Thyroid gland (tissue), 4 donors: ENCODE measurements around the gene AKAP6. TPM values are rescaled to one million over a fixed set of nuclear protein-coding genes. Genes with fewer than 3 reads are reported as not detected.

Source experiments
- DNase-seq, 2 donors: peaks; one replicate each; pipeline ENCODE4 v3.0.0-alpha.2; 2019
- H3K27ac ChIP-seq, 3 donors: fragments of 200-600 bp; sonication (generic); 1 replicate in 2 of 3; 2 replicates in 1 of 3; pipeline ENCODE4 v1.5.1; 2016 to 2019; ENCODE audit warnings: mild to moderate bottlenecking in 1 of 3, moderate library complexity in 1 of 3
- H3K27me3 ChIP-seq: fragments of 200-600 bp; sonication (generic); one replicate; pipeline ENCODE4 v1.5.1; 2019
- H3K36me3 ChIP-seq, 2 donors: fragments of 200-600 bp; sonication (generic); one replicate each; pipeline ENCODE4 v1.5.1; 2016 to 2019
- H3K4me1 ChIP-seq, 2 donors: fragments of 200-600 bp; sonication (generic); one replicate each; pipeline ENCODE4 v1.5.1; 2017 to 2019
- H3K4me3 ChIP-seq, 3 donors: fragments of 200-600 bp; sonication (generic); replicated peaks in 1 of 3; 1 replicate in 2 of 3; 2 replicates in 1 of 3; pipeline ENCODE4 v1.5.1; 2016; ENCODE audit warnings: mild to moderate bottlenecking in 1 of 3
- H3K9me3 ChIP-seq: fragments of 200-600 bp; sonication (generic); one replicate; pipeline ENCODE4 v1.5.1; 2017
- POLR2A ChIP-seq, 2 donors: fragments of 450-650 bp; IDR thresholded peaks; one replicate each; pipeline ENCODE4 v1.6.1; 2017; ENCODE audit warnings: antibody characterized with exemption in 2 of 2, mild to moderate bottlenecking in 2 of 2, moderate library complexity in 1 of 2
- WGBS, 2 donors: methylation state at CpG; one replicate each; pipeline ENCODE4 v1.1.5; 2017; 5-methylcytosine and 5-hydroxymethylcytosine counted together
- intact Hi-C: fragments of 100-400 bp; cut with DNase I; formaldehyde crosslinking; loops from one replicate; pipeline ENCODE4 v1.15.1; 2023
- total RNA-seq, 4 donors: library from RNA; depleted of rRNA; stranded (reverse); fragments of >200 nt; gene quantifications; one replicate each; pipeline ENCODE4 v1.2.3, GENCODE V29; 2016
- TF ChIP-seq, protein P1 (sequence below), 6 experiments: fragments of 200-600 bp in 3 of 6; fragments of 450-650 bp in 3 of 6; sonication (generic) in 3 of 6; IDR thresholded peaks; one replicate each; pipeline ENCODE4 v1.5.1; 2016 to 2019; ENCODE audit warnings: antibody characterized with exemption in 6 of 6, mild to moderate bottlenecking in 2 of 6, inconsistent platforms in 1 of 6, moderate library complexity in 1 of 6

Gene AKAP6
- total RNA-seq, 4 donors from 2014 or later: 13.0 to 34.5 (median 22.7) TPM

DNA sequence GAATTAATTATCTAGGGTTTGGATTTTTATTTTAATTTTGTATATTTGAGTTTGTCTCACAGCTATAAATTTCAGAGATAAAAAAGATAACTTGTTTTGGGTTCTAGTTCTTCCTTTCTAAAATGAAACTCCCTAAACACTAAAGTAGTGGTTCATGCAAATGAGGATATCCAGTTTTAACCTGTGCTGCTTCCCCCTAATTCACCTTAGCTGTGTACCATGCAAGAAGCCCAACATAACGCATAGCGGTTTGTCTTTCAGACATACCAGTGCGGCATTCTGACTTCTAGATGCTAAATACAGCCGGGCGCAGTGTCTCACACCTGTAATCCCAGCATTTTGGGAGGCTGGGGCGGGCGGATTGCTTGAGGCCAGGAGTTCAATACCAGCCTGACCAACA is 320.9 kb downstream of the AKAP6 start:
- WGBS, 2 donors: 96 to 97% methylated on average over 7 of the region's 7 CpGs
- H3K4me1 ChIP-seq: no peaks in the 10 kb centered on the region
- no peak for DNase-seq
- H3K36me3 ChIP-seq: no peaks in the 10 kb centered on the region
- TF ChIP-seq, protein P1, sequence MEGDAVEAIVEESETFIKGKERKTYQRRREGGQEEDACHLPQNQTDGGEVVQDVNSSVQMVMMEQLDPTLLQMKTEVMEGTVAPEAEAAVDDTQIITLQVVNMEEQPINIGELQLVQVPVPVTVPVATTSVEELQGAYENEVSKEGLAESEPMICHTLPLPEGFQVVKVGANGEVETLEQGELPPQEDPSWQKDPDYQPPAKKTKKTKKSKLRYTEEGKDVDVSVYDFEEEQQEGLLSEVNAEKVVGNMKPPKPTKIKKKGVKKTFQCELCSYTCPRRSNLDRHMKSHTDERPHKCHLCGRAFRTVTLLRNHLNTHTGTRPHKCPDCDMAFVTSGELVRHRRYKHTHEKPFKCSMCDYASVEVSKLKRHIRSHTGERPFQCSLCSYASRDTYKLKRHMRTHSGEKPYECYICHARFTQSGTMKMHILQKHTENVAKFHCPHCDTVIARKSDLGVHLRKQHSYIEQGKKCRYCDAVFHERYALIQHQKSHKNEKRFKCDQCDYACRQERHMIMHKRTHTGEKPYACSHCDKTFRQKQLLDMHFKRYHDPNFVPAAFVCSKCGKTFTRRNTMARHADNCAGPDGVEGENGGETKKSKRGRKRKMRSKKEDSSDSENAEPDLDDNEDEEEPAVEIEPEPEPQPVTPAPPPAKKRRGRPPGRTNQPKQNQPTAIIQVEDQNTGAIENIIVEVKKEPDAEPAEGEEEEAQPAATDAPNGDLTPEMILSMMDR (IDR thresholded peaks at IDR 0.05): no peak
- no peak for TF ChIP-seq POLR2A (IDR thresholded peaks at IDR 0.05)
- no peak overlapping the region for H3K27ac ChIP-seq
- H3K9me3 ChIP-seq: no peaks in the 10 kb centered on the region
- intact Hi-C loops: no loop called here
- H3K27me3 ChIP-seq: no peaks in the 10 kb centered on the region
- H3K4me3 ChIP-seq: no peak overlapping the region

DNA sequence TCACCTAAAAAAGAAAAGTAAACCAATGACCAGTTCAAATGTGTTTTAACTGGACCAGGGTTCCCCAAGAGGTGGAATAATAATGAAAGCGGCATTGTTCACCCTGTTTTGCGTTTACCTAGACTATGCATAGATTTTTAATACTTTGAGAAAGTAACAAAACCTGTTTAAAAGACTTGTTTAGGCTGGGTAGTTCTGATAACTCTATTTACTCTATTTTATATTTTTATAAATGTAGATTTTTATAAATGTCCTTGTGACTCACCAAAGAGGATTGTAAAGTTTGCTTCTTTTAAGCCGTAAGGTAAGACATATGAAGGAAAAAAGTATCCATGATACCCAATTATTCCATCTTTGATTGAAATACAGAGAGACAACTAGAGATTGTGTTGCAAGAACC is 321.6 kb downstream of the AKAP6 start:
- H3K36me3 ChIP-seq: no peaks in the 10 kb centered on the region
- DNase-seq: no peak
- H3K4me1 ChIP-seq: no peaks in the 10 kb centered on the region
- H3K9me3 ChIP-seq: no peaks in the 10 kb centered on the region
- H3K27me3 ChIP-seq: no peaks in the 10 kb centered on the region
- TF ChIP-seq POLR2A (IDR thresholded peaks at IDR 0.05): no peak
- TF ChIP-seq, protein P1 (IDR thresholded peaks at IDR 0.05): no peak
- intact Hi-C loops: no loop called here
- H3K4me3 ChIP-seq: no peak overlapping the region
- WGBS, 2 donors: 95 to 97% methylated on average over 3 of the region's 3 CpGs
- H3K27ac ChIP-seq: no peak overlapping the region

DNA sequence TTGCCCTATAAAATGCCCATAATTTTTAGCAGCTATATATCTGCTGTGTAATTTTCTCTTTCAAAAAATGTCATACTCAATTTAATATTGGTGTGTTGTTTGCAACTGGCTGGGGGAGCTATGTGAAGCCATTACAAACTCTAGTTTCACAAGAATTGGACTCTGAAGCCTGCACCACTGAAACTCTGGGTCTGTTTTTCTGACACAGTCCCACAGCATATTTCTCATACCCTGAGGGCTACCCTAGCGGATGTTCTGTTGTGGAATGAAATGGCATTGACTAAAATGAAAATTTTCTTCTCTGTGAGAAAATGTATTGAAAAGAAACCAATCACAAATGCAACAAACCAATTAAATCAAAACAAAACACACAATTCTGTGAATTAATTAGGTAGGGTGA is 325.0 kb downstream of the AKAP6 start:
- no peak overlapping the region for H3K27ac ChIP-seq
- no peak for TF ChIP-seq POLR2A (IDR thresholded peaks at IDR 0.05)
- TF ChIP-seq, protein P1 (IDR thresholded peaks at IDR 0.05): no peak
- intact Hi-C loops: no loop called here
- DNase-seq: no peak
- no peaks in the 10 kb centered on the region for H3K4me1 ChIP-seq
- H3K36me3 ChIP-seq: no peaks in the 10 kb centered on the region
- no peak overlapping the region for H3K4me3 ChIP-seq
- no peaks in the 10 kb centered on the region for H3K27me3 ChIP-seq
- no peaks in the 10 kb centered on the region for H3K9me3 ChIP-seq
- 92 to 98% methylated on average over 1 of the region's 1 CpG for WGBS, 2 donors

DNA sequence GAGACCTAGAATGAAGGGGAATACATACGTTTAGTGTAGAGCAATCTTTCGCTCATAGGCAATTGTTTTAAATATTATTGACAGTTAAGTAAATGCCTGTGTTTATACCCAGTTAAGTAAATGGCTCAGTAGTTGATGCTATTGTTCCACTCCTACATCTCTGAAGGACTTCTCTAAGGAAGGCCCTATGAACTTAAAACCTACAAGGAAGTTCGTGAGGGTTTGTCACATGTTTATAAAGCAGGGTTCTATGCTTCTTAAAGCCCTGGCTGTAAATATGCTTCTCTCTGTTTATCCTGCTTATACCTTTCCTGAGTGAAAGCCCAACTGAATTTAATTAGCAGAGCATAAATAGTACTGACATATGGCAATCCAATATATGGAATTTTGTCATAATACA is 327.5 kb downstream of the AKAP6 start:
- Histone ChIP-seq H3K4me3 (no peak overlapping the region), H3K27ac (no peak overlapping the region), H3K9me3 (no peaks in the 10 kb centered on the region), H3K4me1 (no peaks in the 10 kb centered on the region), H3K27me3 (no peaks in the 10 kb centered on the region), H3K36me3 (no peaks in the 10 kb centered on the region)
- TF ChIP-seq POLR2A (IDR thresholded peaks at IDR 0.05): no peak
- TF ChIP-seq, protein P1 (IDR thresholded peaks at IDR 0.05): no peak
- intact Hi-C loops: no loop called here
- WGBS, 2 donors: 92 to 93% methylated on average over 3 of the region's 3 CpGs
- DNase-seq: no peak

DNA sequence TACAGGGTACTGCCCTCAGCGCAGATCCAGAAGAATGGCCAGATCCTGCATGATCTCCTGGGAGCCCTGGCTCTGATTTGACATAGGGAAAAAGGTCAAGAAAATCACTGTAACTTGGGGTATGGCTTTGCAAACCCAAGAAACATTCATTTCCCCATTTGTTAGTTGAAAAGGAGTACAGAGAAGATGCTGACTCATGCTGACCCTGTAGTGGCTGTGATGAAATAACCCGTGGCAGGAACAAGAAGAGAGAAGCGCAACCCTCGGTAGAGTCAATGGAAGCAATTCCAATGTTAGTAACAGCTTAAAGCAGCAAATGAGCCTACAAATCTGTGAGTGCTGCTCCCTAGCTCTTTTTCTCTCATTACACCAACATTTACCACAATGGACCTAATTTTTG is 328.0 kb downstream of the AKAP6 start:
- Histone ChIP-seq H3K27ac (no peak overlapping the region), H3K4me3 (no peak overlapping the region), H3K36me3 (no peaks in the 10 kb centered on the region), H3K27me3 (no peaks in the 10 kb centered on the region), H3K9me3 (no peaks in the 10 kb centered on the region), H3K4me1 (no peaks in the 10 kb centered on the region)
- peak; percentile 2 to 3 for DNase-seq
- intact Hi-C loops: no loop called here
- TF ChIP-seq, protein P1 (IDR thresholded peaks at IDR 0.05): no peak
- TF ChIP-seq POLR2A (IDR thresholded peaks at IDR 0.05): no peak
- WGBS, 2 donors: 85 to 87% methylated on average over 4 of the region's 4 CpGs
